Neuronal stem cell (in vitro differentiated cells): ENCODE measurements around the gene OR51G2.

Source experiments
- DNase-seq: peaks from one replicate; pipeline ENCODE4 v3.0.0-alpha.2; 2013; ENCODE audit warnings: low spot score
- H2AFZ ChIP-seq: one replicate; pipeline ENCODE4 v1.6.1; 2013; ENCODE audit warnings: mild to moderate bottlenecking, low read length, inconsistent platforms
- H2AK5ac ChIP-seq: 2 replicates; pipeline ENCODE4 v1.6.1; 2013; ENCODE audit warnings: low read depth, mild to moderate bottlenecking, inconsistent platforms, low read length, moderate library complexity, mixed read lengths
- H2BK120ac ChIP-seq: 2 replicates; pipeline ENCODE4 v1.6.1; 2013; ENCODE audit warnings: low read depth, mild to moderate bottlenecking, inconsistent platforms, low read length, moderate library complexity, mixed read lengths
- H2BK12ac ChIP-seq: one replicate; pipeline ENCODE4 v1.6.1; 2013; ENCODE audit warnings: low read length, inconsistent platforms
- H2BK15ac ChIP-seq: 2 replicates; pipeline ENCODE4 v1.6.1; 2013; ENCODE audit warnings: mild to moderate bottlenecking, low read length, inconsistent platforms, mixed read lengths
- H2BK5ac ChIP-seq: one replicate; pipeline ENCODE4 v1.6.1; 2013; ENCODE audit warnings: inconsistent platforms, mild to moderate bottlenecking, low read length, moderate library complexity
- H3K14ac ChIP-seq: one replicate; pipeline ENCODE4 v1.6.1; 2013; ENCODE audit warnings: low read length, inconsistent platforms
- H3K18ac ChIP-seq: 2 replicates; pipeline ENCODE4 v1.6.1; 2013; ENCODE audit warnings: low read length, inconsistent platforms
- H3K23ac ChIP-seq: 2 replicates; pipeline ENCODE4 v1.6.1; 2013; ENCODE audit warnings: low read depth, mild to moderate bottlenecking, mixed read lengths, low read length, inconsistent platforms; ENCODE audit not compliant: poor library complexity
- H3K27ac ChIP-seq: replicated peaks from 3 replicates; pipeline ENCODE4 v1.5.1; 2013; ENCODE audit warnings: low read length, inconsistent platforms
- H3K27me3 ChIP-seq, 3 experiments: 2 replicates each; pipeline ENCODE4 v1.6.1; 2013; ENCODE audit warnings: low read length in 3 of 3, mild to moderate bottlenecking in 2 of 3, inconsistent platforms in 1 of 3, low read depth in 1 of 3, mixed read lengths in 1 of 3, moderate library complexity in 1 of 3; ENCODE audit not compliant: control insufficient read depth in 3 of 3, insufficient read depth in 3 of 3
- H3K36me3 ChIP-seq, 2 donors: replicated peaks in 1 of 2; 2 replicates each; pipeline ENCODE4 v1.6.1; 2013; ENCODE audit warnings: low read length in 2 of 2; ENCODE audit not compliant: control insufficient read depth in 2 of 2, insufficient read depth in 2 of 2
- H3K4ac ChIP-seq: 2 replicates; pipeline ENCODE4 v1.6.1; 2013; ENCODE audit warnings: inconsistent platforms, mild to moderate bottlenecking, low read length, moderate library complexity
- H3K4me1 ChIP-seq, 2 donors: 1 replicate in 1 of 2; 2 replicates in 1 of 2; pipeline ENCODE4 v1.6.1; 2013; ENCODE audit warnings: low read length in 2 of 2, low read depth in 1 of 2; ENCODE audit not compliant: control insufficient read depth in 2 of 2, insufficient read depth in 1 of 2
- H3K4me2 ChIP-seq: one replicate; pipeline ENCODE4 v1.6.1; 2013; ENCODE audit warnings: mild to moderate bottlenecking, low read length, inconsistent platforms; ENCODE audit not compliant: insufficient read depth, poor library complexity, severe bottlenecking
- H3K4me3 ChIP-seq, 2 donors: 2 replicates each; pipeline ENCODE4 v1.5.1; 2013; ENCODE audit warnings: low read length in 2 of 2, mild to moderate bottlenecking in 2 of 2, inconsistent platforms in 1 of 2, moderate library complexity in 1 of 2
- H3K79me1 ChIP-seq: one replicate; pipeline ENCODE4 v1.6.1; 2013; ENCODE audit warnings: low read depth, mild to moderate bottlenecking, inconsistent platforms, low read length, moderate library complexity
- H3K9ac ChIP-seq: one replicate; pipeline ENCODE4 v1.6.1; 2013; ENCODE audit warnings: mild to moderate bottlenecking, low read depth, low read length, inconsistent platforms; ENCODE audit not compliant: poor library complexity
- H3K9me3 ChIP-seq, 2 donors: replicated peaks in 1 of 2; 2 replicates each; pipeline versions ENCODE3 to v1.6.1; 2013; ENCODE audit warnings: low read length in 2 of 2, mild to moderate bottlenecking in 2 of 2, inconsistent platforms in 1 of 2, low read depth in 1 of 2, mixed read lengths in 1 of 2, moderate library complexity in 1 of 2; ENCODE audit not compliant: control insufficient read depth in 2 of 2, insufficient read depth in 1 of 2
- H4K8ac ChIP-seq: one replicate; pipeline ENCODE4 v1.6.1; 2013; ENCODE audit warnings: low read depth, mild to moderate bottlenecking, inconsistent platforms, low read length, moderate library complexity
- H4K91ac ChIP-seq: one replicate; pipeline ENCODE4 v1.6.1; 2013; ENCODE audit warnings: low read length, low read depth, mild to moderate bottlenecking, inconsistent platforms; ENCODE audit not compliant: poor library complexity
- WGBS, 2 donors: extraction: QIAGEN DNeasy Blood & Tissue Kit; methylation state at CpG; one replicate each; pipeline ENCODE4 v1.1.7; 2013; ENCODE audit warnings: missing lambda C conversion rate in 2 of 2, mixed read lengths in 1 of 2; ENCODE audit not compliant: insufficient read length in 2 of 2, insufficient replicate concordance in 1 of 2; ENCODE audit errors: extremely low coverage in 2 of 2; 5-methylcytosine and 5-hydroxymethylcytosine counted together

Gene OR51G2

DNA sequence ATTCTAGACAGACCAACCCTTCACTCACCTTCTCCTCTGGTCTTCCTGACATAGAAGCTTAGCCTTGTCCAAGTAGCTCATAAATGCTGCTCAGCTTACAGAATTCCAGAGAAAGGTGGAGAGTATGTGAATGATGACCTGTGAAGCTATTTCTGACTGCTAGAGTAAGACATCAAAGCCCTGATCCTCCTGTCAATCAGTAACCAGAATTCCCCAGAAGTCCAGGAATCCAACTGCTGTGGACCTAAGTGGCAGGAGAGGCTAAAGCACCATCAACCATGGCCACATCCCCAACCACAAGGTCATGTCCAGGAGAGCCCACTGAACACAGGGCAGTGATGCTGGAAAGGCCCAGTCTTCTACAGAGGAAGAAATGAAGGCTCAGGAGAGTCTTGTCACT, 2.6 kb downstream of the OR51G2 start:
- Histone ChIP-seq H3K27ac (no peak overlapping the region), H3K4me2 (no peak overlapping the region)

GRCh38 chr11:4903484-4903883, 15.7 kb downstream of the OR51G2 start, which contains the start of gene OR51A7:
TSS of gene OR51A7 (plus strand) at chr11:4903783. CDS start at chr11:4907370, 3,587 bp downstream.
- Histone ChIP-seq H3K4me2 (no peak within 1 kb of the TSS), H3K14ac (no peak within 1 kb of the TSS), H2BK120ac (no peak within 1 kb of the TSS), H4K91ac (no peak within 1 kb of the TSS), H3K4me3 (no peak within 1 kb of the TSS), H3K36me3 (no peaks in the 10 kb centered on the region), H3K4me1 (no peaks in the 10 kb centered on the region), H3K18ac (no peak within 1 kb of the TSS), H2BK12ac (no peak within 1 kb of the TSS), H2BK15ac (no peak within 1 kb of the TSS), H4K8ac (no peak within 1 kb of the TSS), H3K27ac (no peak within 1 kb of the TSS), H3K23ac (no peak within 1 kb of the TSS), H3K9me3 (no peaks in the 10 kb centered on the region), H2AK5ac (no peak within 1 kb of the TSS), H3K9ac (no peak within 1 kb of the TSS), H3K27me3 (no peaks in the 10 kb centered on the region), H3K4ac (no peak within 1 kb of the TSS), H2BK5ac (no peak within 1 kb of the TSS), H3K79me1 (no peaks in the 10 kb centered on the region), H2AFZ (no peak within 1 kb of the TSS)
- DNase-seq: no peak

More for the DNA sequence above, 2.6 kb downstream of the OR51G2 start:
- no peak for DNase-seq
- no peaks in the 10 kb centered on the region for H3K79me1 ChIP-seq
- H2BK15ac ChIP-seq: no peak overlapping the region
- no peak overlapping the region for H2BK12ac ChIP-seq
- H3K14ac ChIP-seq: no peak overlapping the region
- H3K36me3 ChIP-seq: no peaks in the 10 kb centered on the region
- no peaks in the 10 kb centered on the region for H3K27me3 ChIP-seq
- no peaks in the 10 kb centered on the region for H3K9me3 ChIP-seq
- H2BK120ac ChIP-seq: no peak overlapping the region
- H2AK5ac ChIP-seq: no peak overlapping the region
- no peak overlapping the region for H3K9ac ChIP-seq
- H3K4me1 ChIP-seq: peaks cover 0 to 2% of the 10 kb centered on the region in 2 donors
- H2AFZ ChIP-seq: no peak overlapping the region
- H3K4me3 ChIP-seq: no peak overlapping the region
- H3K4ac ChIP-seq: no peak overlapping the region
- H3K23ac ChIP-seq: no peak overlapping the region
- no peak overlapping the region for H3K18ac ChIP-seq
- H2BK5ac ChIP-seq: no peak overlapping the region
- no peak overlapping the region for H4K91ac ChIP-seq
- no peak overlapping the region for H4K8ac ChIP-seq

- no peaks in the 10 kb centered on the region for H3K79me1 ChIP-seq
- no peak overlapping the region for H3K4ac ChIP-seq
- DNase-seq: no peak
- H2BK120ac ChIP-seq: no peak overlapping the region
- no peak overlapping the region for H2AK5ac ChIP-seq
- H3K9me3 ChIP-seq: no peaks in the 10 kb centered on the region
- no peaks in the 10 kb centered on the region for H3K27me3 ChIP-seq
- no peak overlapping the region for H2BK12ac ChIP-seq
- H3K27ac ChIP-seq: no peak overlapping the region
- H2AFZ ChIP-seq: no peak overlapping the region
- H2BK15ac ChIP-seq: no peak overlapping the region
- no peak overlapping the region for H3K14ac ChIP-seq
- no peak overlapping the region for H3K9ac ChIP-seq
- WGBS, 2 donors: no CpG with 5 or more reads among the region's 1 CpG
- no peak overlapping the region for H4K8ac ChIP-seq
- H3K23ac ChIP-seq: no peak overlapping the region
- no peak overlapping the region for H3K4me3 ChIP-seq
- H3K4me1 ChIP-seq: no peaks in the 10 kb centered on the region
- H3K36me3 ChIP-seq: no peaks in the 10 kb centered on the region
- no peak overlapping the region for H2BK5ac ChIP-seq
- H4K91ac ChIP-seq: no peak overlapping the region
- no peak overlapping the region for H3K18ac ChIP-seq
- H3K4me2 ChIP-seq: no peak overlapping the region
Observed at GRCh38 chr11:4891996-4892640, 27.0 kb downstream of the OR51G2 start.

DNA sequence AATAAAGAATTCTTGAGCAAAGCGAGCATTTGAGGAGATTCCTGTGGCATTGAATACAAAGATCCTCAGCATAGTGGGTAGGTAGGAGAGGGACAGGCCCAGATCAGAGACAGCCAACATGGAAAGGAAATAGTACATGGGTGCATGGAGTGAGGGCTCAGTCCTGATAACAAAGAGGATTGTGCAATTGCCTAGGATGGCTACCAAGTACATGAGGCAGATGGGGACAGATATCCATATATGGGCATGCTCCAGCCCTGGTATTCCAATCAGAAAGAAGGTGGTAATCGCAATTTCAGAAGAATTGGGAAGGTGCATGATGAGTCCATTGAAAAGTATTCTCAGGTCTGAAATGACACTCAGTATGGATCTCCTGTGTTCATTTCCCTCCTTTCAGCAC, 28.9 kb downstream of the OR51G2 start:
- Histone ChIP-seq H3K18ac (no peak overlapping the region), H3K4me1 (no peaks in the 10 kb centered on the region), H2BK12ac (no peak overlapping the region), H3K27me3 (no peaks in the 10 kb centered on the region), H2AFZ (no peak overlapping the region), H3K4ac (no peak overlapping the region), H3K4me2 (no peak overlapping the region), H2BK15ac (no peak overlapping the region), H4K8ac (no peak overlapping the region), H2BK5ac (no peak overlapping the region), H4K91ac (no peak overlapping the region), H2AK5ac (no peak overlapping the region), H2BK120ac (no peak overlapping the region), H3K27ac (no peak overlapping the region), H3K36me3 (no peaks in the 10 kb centered on the region), H3K9ac (no peak overlapping the region), H3K9me3 (no peaks in the 10 kb centered on the region), H3K79me1 (no peaks in the 10 kb centered on the region), H3K14ac (no peak overlapping the region), H3K4me3 (no peak overlapping the region), H3K23ac (no peak overlapping the region)
- no CpG with 5 or more reads among the region's 2 CpGs for WGBS, 2 donors
- no peak for DNase-seq
